ENCODE results near the gene KIF26B. TPM values are rescaled to one million over a fixed set of nuclear protein-coding genes. Genes with fewer than 3 reads are reported as not detected.
"Not testable (repeated sequence)": the region's sequence is repeated elsewhere in the genome, so short reads cannot be mapped to it uniquely, and the experiment has no call there.

The KIF26B gene
- total RNA-seq, 6 experiments from 2014 or later = 0.31 to 0.55 (median 0.35) TPM

DNA sequence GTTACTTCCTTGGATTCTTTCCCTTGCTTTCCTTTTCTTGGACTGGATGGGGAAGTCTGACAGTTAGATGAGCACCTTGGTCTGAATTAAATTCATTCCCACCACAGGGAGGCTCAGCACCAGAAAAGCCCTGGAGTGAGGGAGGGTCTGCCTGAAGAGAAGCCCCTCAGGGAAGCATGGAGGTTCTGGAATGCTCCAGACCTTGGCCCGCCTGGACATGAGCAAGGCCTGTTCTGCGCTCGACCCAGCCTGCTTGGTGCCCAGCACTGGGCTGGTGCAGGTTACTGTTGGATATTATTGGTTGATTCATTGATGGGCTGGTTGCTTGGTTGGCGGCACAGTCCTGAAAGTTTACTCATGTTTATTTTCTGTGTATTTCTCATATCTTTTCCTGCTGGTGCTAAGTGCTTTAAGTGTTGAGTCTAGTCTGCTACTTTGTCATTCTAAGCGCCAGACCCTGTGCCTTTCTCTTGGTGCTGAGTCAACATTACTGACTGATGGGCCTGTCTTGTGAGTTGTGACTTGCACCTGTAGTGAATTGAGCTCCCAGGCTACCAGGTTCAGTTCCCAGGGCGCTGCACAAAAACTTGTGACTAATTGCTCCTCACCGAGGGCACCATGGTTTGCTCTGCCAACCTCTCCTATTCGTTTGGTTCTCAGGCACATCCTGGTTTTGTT is 538.5 kb downstream of the KIF26B start:
- intact Hi-C loops (cut with DNase I) = no loop called here
- Histone ChIP-seq H3K4me3 (no peak overlapping the region), H3K4me1 (no peaks in the 10 kb centered on the region), H3K36me3 (no peaks in the 10 kb centered on the region), H3K27me3 (no peaks in the 10 kb centered on the region), H3K27ac (no peak overlapping the region), H3K9me3 (no peaks in the 10 kb centered on the region)
- no peak for ATAC-seq
- DNase-seq = no peak
- no peak for TF ChIP-seq POLR2A (IDR thresholded peaks at IDR 0.05)
- TF ChIP-seq, protein P1, sequence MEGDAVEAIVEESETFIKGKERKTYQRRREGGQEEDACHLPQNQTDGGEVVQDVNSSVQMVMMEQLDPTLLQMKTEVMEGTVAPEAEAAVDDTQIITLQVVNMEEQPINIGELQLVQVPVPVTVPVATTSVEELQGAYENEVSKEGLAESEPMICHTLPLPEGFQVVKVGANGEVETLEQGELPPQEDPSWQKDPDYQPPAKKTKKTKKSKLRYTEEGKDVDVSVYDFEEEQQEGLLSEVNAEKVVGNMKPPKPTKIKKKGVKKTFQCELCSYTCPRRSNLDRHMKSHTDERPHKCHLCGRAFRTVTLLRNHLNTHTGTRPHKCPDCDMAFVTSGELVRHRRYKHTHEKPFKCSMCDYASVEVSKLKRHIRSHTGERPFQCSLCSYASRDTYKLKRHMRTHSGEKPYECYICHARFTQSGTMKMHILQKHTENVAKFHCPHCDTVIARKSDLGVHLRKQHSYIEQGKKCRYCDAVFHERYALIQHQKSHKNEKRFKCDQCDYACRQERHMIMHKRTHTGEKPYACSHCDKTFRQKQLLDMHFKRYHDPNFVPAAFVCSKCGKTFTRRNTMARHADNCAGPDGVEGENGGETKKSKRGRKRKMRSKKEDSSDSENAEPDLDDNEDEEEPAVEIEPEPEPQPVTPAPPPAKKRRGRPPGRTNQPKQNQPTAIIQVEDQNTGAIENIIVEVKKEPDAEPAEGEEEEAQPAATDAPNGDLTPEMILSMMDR (IDR thresholded peaks at IDR 0.05) = no peak
- 67% methylated on average over 4 of the region's 8 CpGs for WGBS (ENCODE audit: insufficient coverage, low coverage, low lambda C conversion rate, missing lambda C conversion rate)

- Histone ChIP-seq H3K4me1 (no peaks in the 10 kb centered on the region), H3K4me3 (no peak overlapping the region), H3K9me3 (no peaks in the 10 kb centered on the region), H3K36me3 (no peaks in the 10 kb centered on the region), H3K27me3 (no peaks in the 10 kb centered on the region), H3K27ac (no peak overlapping the region)
- 72% methylated on average over 4 of the region's 19 CpGs for WGBS (ENCODE audit: insufficient coverage, low coverage, low lambda C conversion rate, missing lambda C conversion rate)
- intact Hi-C loops (cut with DNase I) = no loop called here
- TF ChIP-seq POLR2A (IDR thresholded peaks at IDR 0.05) = no peak
- TF ChIP-seq, protein P1 (IDR thresholded peaks at IDR 0.05) = no peak
- ATAC-seq (no peak), DNase-seq (no peak)
These were observed 539.4 kb downstream of the KIF26B start for GRCh38 chr1:245693941-245694752.

DNA sequence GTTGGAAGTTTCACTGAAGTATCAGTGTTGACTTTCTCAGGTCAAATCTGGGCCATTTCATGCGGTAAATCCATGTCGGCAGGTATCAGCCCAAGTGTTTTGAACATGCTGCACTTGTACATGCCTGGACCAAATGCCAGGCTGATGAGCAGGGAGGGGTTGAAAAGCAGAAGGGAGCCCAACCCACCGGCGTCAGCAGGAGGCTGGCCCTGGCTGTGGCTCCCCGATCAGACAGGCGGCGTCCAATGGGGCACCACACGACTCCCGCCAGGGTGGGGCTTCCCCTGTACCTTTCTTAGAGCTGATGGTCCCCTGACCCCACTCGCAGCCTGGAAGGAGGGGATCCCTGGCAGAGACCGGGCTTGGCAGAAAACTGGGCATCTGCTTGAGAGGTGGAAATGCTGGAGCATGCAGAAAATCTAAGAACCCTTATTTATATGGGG is 540.0 kb downstream of the KIF26B start:
- no peaks in the 10 kb centered on the region for H3K4me1 ChIP-seq
- DNase-seq = no peak
- H3K36me3 ChIP-seq = no peaks in the 10 kb centered on the region
- intact Hi-C loops (cut with DNase I) = no loop called here
- H3K27me3 ChIP-seq = no peaks in the 10 kb centered on the region
- H3K9me3 ChIP-seq = no peaks in the 10 kb centered on the region
- peak in 1 of 4 donors; percentile 19 for ATAC-seq
- no CpG with 5 or more reads among the region's 11 CpGs for WGBS (ENCODE audit: insufficient coverage, low coverage, low lambda C conversion rate, missing lambda C conversion rate)
- H3K27ac ChIP-seq = no peak overlapping the region
- no peak overlapping the region for H3K4me3 ChIP-seq
- TF ChIP-seq, protein P1 (IDR thresholded peaks at IDR 0.05) = no peak
- TF ChIP-seq POLR2A (IDR thresholded peaks at IDR 0.05) = no peak

- 73% methylated on average over 6 of the region's 8 CpGs for WGBS (ENCODE audit: insufficient coverage, low coverage, low lambda C conversion rate, missing lambda C conversion rate)
- TF ChIP-seq POLR2A (IDR thresholded peaks at IDR 0.05) = no peak
- TF ChIP-seq, protein P1 (IDR thresholded peaks at IDR 0.05) = no peak
- no peak overlapping the region for H3K4me3 ChIP-seq
- H3K27me3 ChIP-seq = no peaks in the 10 kb centered on the region
- no peak for ATAC-seq
- H3K9me3 ChIP-seq = no peaks in the 10 kb centered on the region
- intact Hi-C loops (cut with DNase I) = no loop called here
- no peaks in the 10 kb centered on the region for H3K36me3 ChIP-seq
- H3K4me1 ChIP-seq = no peaks in the 10 kb centered on the region
- no peak for DNase-seq
- no peak overlapping the region for H3K27ac ChIP-seq
These were observed 540.4 kb downstream of the KIF26B start for GRCh38 chr1:245695211-245695610.

DNA sequence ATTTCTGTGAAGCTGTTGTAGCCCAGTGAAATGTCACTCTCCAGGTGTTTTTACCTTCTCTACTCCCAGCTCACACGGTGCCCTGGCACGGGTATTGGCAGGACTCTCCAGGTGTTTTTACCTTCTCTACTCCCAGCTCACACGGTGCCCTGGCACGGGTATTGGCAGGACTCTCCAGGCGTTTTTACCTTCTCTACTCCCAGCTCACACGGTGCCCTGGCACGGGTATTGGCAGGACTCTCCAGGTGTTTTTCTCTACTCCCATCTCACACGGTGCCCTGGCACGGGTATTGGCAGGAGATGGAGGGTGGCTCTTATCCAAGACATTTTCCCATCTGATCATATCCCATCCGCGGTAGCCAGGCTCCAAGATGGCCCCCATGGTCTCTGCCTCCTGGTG is 540.9 kb downstream of the KIF26B start:
- 86% methylated on average over 2 of the region's 11 CpGs for WGBS (ENCODE audit: insufficient coverage, low coverage, low lambda C conversion rate, missing lambda C conversion rate)
- intact Hi-C loops (cut with DNase I); H3K27me3 ChIP-seq; H3K4me3 ChIP-seq; ATAC-seq; H3K27ac ChIP-seq; H3K9me3 ChIP-seq; DNase-seq; H3K36me3 ChIP-seq; H3K4me1 ChIP-seq: not testable (repeated sequence)
